GM12878 (cell line): ENCODE measurements around the gene ADGRE3. TPM values are rescaled to one million over a fixed set of nuclear protein-coding genes. Genes with fewer than 3 reads are reported as not detected.

ENCODE experiments used
- ASH2L ChIP-seq: fragments of 300-600, 200-600 bp; sonication (generic); IDR thresholded peaks from 2 replicates; pipeline ENCODE4 v1.6.1; 2017; ENCODE audit warnings: low read depth, mild to moderate bottlenecking, borderline replicate concordance
- BCL3 ChIP-seq: IDR thresholded peaks from 2 replicates; pipeline ENCODE4 v1.6.1; 2011; ENCODE audit warnings: borderline replicate concordance, low read depth, mild to moderate bottlenecking, moderate library complexity, low read length; ENCODE audit not compliant: insufficient read depth, poor library complexity, severe bottlenecking
- CREB1 ChIP-seq: IDR thresholded peaks from 2 replicates; pipeline ENCODE4 v1.6.1; 2012; ENCODE audit warnings: low read depth, mild to moderate bottlenecking, inconsistent platforms
- CTCF ChIP-seq, 3 experiments: IDR thresholded peaks in 2 of 3; conservative IDR thresholded peaks in 1 of 3; 2 replicates each; pipeline ENCODE4 v1.5.1; 2011; ENCODE audit warnings: low read depth in 3 of 3, low read length in 3 of 3, mild to moderate bottlenecking in 3 of 3, control low read depth in 2 of 3, moderate library complexity in 2 of 3, inconsistent platforms in 1 of 3, mixed read lengths in 1 of 3; ENCODE audit not compliant: control insufficient read depth in 2 of 3, insufficient read depth in 1 of 3; ENCODE audit errors: extremely low read depth in 1 of 3
- DPF2 ChIP-seq: fragments of 450-650 bp; IDR thresholded peaks from 2 replicates; pipeline ENCODE4 v1.6.1; 2017; ENCODE audit warnings: mild to moderate bottlenecking
- EGR1 ChIP-seq, 2 experiments: IDR thresholded peaks; 1 replicate in 1 of 2; 2 replicates in 1 of 2; pipeline ENCODE4 v1.6.1; 2011 to 2012; ENCODE audit warnings: low read depth in 2 of 2, low read length in 2 of 2, borderline replicate concordance in 1 of 2, mild to moderate bottlenecking in 1 of 2, moderate library complexity in 1 of 2
- ESRRA ChIP-seq: IDR thresholded peaks from 2 replicates; pipeline ENCODE4 v1.6.1; 2012; ENCODE audit warnings: mild to moderate bottlenecking, low read length, improper control_type of control experiment
- GATAD2B ChIP-seq: fragments of 450-650 bp; conservative IDR thresholded peaks from 2 replicates; pipeline ENCODE4 v1.6.1; 2017; ENCODE audit warnings: low read depth, mild to moderate bottlenecking, moderate library complexity
- JUND ChIP-seq: IDR thresholded peaks from 2 replicates; pipeline ENCODE4 v1.6.1; 2012; ENCODE audit warnings: low read depth, mild to moderate bottlenecking, low read length, improper control_type of control experiment, moderate library complexity
- LARP7 ChIP-seq: fragments of 450-650 bp; IDR thresholded peaks from 2 replicates; pipeline ENCODE4 v1.6.1; 2017; ENCODE audit warnings: mild to moderate bottlenecking
- NBN ChIP-seq: fragments of 450-650 bp; IDR thresholded peaks from 2 replicates; pipeline ENCODE4 v1.6.1; 2016
- NR2C1 ChIP-seq: fragments of 450-650 bp; IDR thresholded peaks from 2 replicates; pipeline ENCODE4 v1.6.1; 2017; ENCODE audit warnings: antibody characterized with exemption, mild to moderate bottlenecking, moderate library complexity
- PRDM15 ChIP-seq: fragments of 450-650 bp; formaldehyde crosslinking; IDR thresholded peaks from 2 replicates; pipeline ENCODE4 v1.4.0; 2020; ENCODE audit warnings: mild to moderate bottlenecking, moderate library complexity
- RBBP5 ChIP-seq: fragments of 200-600 bp; sonication (generic); conservative IDR thresholded peaks from 2 replicates; pipeline ENCODE4 v1.6.1; 2016
- RCOR1 ChIP-seq: conservative IDR thresholded peaks from 2 replicates; pipeline ENCODE4 v1.6.1; 2012; ENCODE audit warnings: low read depth, low read length, improper control_type of control experiment
- RUNX3 ChIP-seq: IDR thresholded peaks from 2 replicates; pipeline ENCODE4 v1.6.1; 2012; ENCODE audit warnings: low read length, inconsistent platforms
- SMAD1 ChIP-seq: fragments of 450-650 bp; IDR thresholded peaks from 2 replicates; pipeline ENCODE4 v1.6.1; 2018; ENCODE audit warnings: mild to moderate bottlenecking, low read depth; ENCODE audit not compliant: partially characterized antibody
- SREBF1 ChIP-seq: IDR thresholded peaks from 2 replicates; pipeline ENCODE4 v1.6.1; 2012; ENCODE audit warnings: mild to moderate bottlenecking, low read length
- SREBF2 ChIP-seq: IDR thresholded peaks from 2 replicates; pipeline ENCODE4 v1.6.1; 2012; ENCODE audit warnings: mild to moderate bottlenecking, low read length
- STAT1 ChIP-seq: fragments of 450-650 bp; conservative IDR thresholded peaks from 2 replicates; pipeline ENCODE4 v1.6.1; 2014; ENCODE audit warnings: antibody characterized with exemption, mild to moderate bottlenecking
- SUPT20H ChIP-seq: IDR thresholded peaks from 2 replicates; pipeline ENCODE4 v1.6.1; 2011; ENCODE audit warnings: low read depth, mild to moderate bottlenecking, low read length, moderate library complexity, borderline replicate concordance; ENCODE audit not compliant: control insufficient read depth
- USF2 ChIP-seq: IDR thresholded peaks from 2 replicates; pipeline ENCODE4 v1.6.1; 2011; ENCODE audit warnings: low read depth, low read length, improper control_type of control experiment, borderline replicate concordance
- ZBED1 ChIP-seq: IDR thresholded peaks from 2 replicates; pipeline ENCODE4 v1.6.1; 2016; ENCODE audit warnings: borderline replicate concordance
- ZZZ3 ChIP-seq: IDR thresholded peaks from 2 replicates; pipeline ENCODE4 v1.6.1; 2011; ENCODE audit warnings: low read depth; ENCODE audit not compliant: control insufficient read depth, insufficient read length
- polyA plus RNA-seq, 11 experiments: library from polyadenylated mRNA; depleted of rRNA in 4 of 11; unstranded in 6 of 11; stranded (reverse) in 5 of 11; fragments of >200 nt; fragmentation: Nextera tagmentation in 4 of 11; fragmentation: Illumina TruSeq in 1 of 11; extraction: Ambion mirVana in 4 of 11; extraction: Trizol in 1 of 11; gene quantifications; 1 replicate in 1 of 11; 2 replicates in 10 of 11; pipeline versions ENCODE4 v1.2.1 to v1.2.3, GENCODE V29; 2011 to 2016; ENCODE audit warnings: inconsistent platforms in 2 of 11, missing spikeins in 2 of 11, low read depth in 1 of 11
- total RNA-seq, 4 experiments: library from RNA; depleted of rRNA in 3 of 4; stranded (reverse); fragments of >200 nt in 3 of 4; fragmentation: Illumina TruSeq in 1 of 4; extraction: Trizol in 1 of 4; gene quantifications; 2 replicates each; pipeline versions ENCODE4 v1.2.1 to v1.2.3, GENCODE V29; 2013 to 2021

ADGRE3 gene
- total and polyA plus RNA-seq, 10 of the 15 experiments (the other 5 are each of a cell fraction or from before 2014, with no cell fraction given) = 0.04 to 0.10 (median 0.05) TPM; not detected in 6

DNA sequence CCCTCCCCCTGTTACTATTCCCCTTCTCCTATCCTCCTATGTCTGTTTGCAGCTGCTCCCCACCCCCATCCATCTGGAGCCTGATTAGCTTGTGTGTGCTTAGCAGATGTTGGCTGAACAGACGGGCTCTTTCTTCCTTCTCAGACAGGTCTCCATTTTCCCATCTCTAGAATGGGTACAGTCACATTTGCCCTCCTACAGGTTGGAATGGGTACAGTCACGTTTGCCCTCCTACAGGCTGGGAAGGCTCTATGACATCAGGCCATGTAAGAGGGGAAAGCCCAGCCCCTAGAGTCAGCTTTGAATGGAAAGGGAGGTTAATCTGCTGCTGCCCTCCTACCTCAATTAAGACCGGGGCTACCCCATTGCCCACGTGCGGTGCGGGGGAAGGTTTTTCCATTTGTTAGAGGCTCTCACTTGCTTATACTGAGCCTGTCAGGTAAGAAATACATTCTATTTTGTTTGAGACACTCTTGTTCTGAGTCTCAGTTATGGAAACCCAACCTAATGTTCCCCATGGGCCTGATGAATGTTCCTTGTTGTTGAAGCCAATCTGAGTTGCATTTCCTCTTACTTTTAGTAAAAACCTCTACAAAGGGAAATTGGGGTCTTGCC, 93.9 kb downstream of the ADGRE3 start (continued):
- TF ChIP-seq RUNX3 = peak; percentile 64
- TF ChIP-seq DPF2 = peak; percentile 73
- no peak; the same call in 1 of the 2 replicates for TF ChIP-seq USF2
- TF ChIP-seq GATAD2B = peak; percentile 54; the same call in 1 of the 2 replicates
- no peak for TF ChIP-seq STAT1
- peak in 2 of 3 experiments; percentile 23 to 26; a peak in 2 of 6 replicates for TF ChIP-seq CTCF (IDR thresholded peaks at IDR 0.05 in 2 of 3, conservative IDR thresholded peaks at IDR 0.05 in 1 of 3; ENCODE audit: control insufficient read depth in 2 of 3, extremely low read depth in 1 of 3, insufficient read depth in 1 of 3, low read depth in 3 of 3, low read length in 3 of 3)
- peak; percentile 53; the same call in 1 of the 2 replicates for TF ChIP-seq ZBED1
- no peak for TF ChIP-seq SREBF2
- no peak for TF ChIP-seq NR2C1
- no peak for TF ChIP-seq SREBF1
- TF ChIP-seq RCOR1 = no peak
- no peak for TF ChIP-seq ASH2L
- no peak for TF ChIP-seq ESRRA
- no peak for TF ChIP-seq ZZZ3
- peak in 1 of 2 experiments; percentile 79; a peak in 2 of 3 replicates for TF ChIP-seq EGR1 (IDR thresholded peaks at IDR 0.05; ENCODE audit: borderline replicate concordance in 1 of 2, low read depth in 2 of 2, low read length in 2 of 2)
- no peak for TF ChIP-seq RBBP5
- TF ChIP-seq JUND = 0 out of 2 replicates have a peak, but pooled peaks have one; percentile 12
- TF ChIP-seq BCL3 = peak; percentile 65
- TF ChIP-seq SMAD1 = no peak
- no peak for TF ChIP-seq LARP7
- TF ChIP-seq CREB1 = peak; percentile 86
- TF ChIP-seq NBN = peak; percentile 80; the same call in 1 of the 2 replicates
- no peak for TF ChIP-seq SUPT20H
- no peak for TF ChIP-seq PRDM15 (CRISPR knock-in tag)
